TTC549 (cell line): ENCODE measurements around the gene ITPRID2.
"Not testable (repeated sequence)": the region's sequence is repeated elsewhere in the genome, so short reads cannot be mapped to it uniquely, and the experiment has no call there.

Source experiments
- FAIRE-seq: peaks from 2 replicates; lab custom pipeline; 2012; peaks lifted over from hg19 to GRCh38; lab: Jason Lieb, UNC

Gene ITPRID2

GRCh38 chr2:181961167-181961566, 69.6 kb downstream of the ITPRID2 start:
- not testable (repeated sequence) for FAIRE-seq

GRCh38 chr2:181962142-181962541, 70.6 kb downstream of the ITPRID2 start:
- no peak for FAIRE-seq

GRCh38 chr2:181970160-181970794, 78.7 kb downstream of the ITPRID2 start:
- FAIRE-seq = no peak

GRCh38 chr2:181971032-181971431, 79.5 kb downstream of the ITPRID2 start:
- FAIRE-seq = no peak

- FAIRE-seq = no peak
These were observed 81.1 kb downstream of the ITPRID2 start for GRCh38 chr2:181972431-181973170.

GRCh38 chr2:181973171-181973783, 81.7 kb downstream of the ITPRID2 start:
- FAIRE-seq = no peak

- FAIRE-seq = no peak
These were observed 86.3 kb downstream of the ITPRID2 start for GRCh38 chr2:181977661-181978350.

GRCh38 chr2:181978351-181979150, 87.0 kb downstream of the ITPRID2 start:
- no peak for FAIRE-seq
